SK-MEL-5 (cell line): ENCODE results near the gene PDLIM4. TPM values are rescaled to one million over a fixed set of nuclear protein-coding genes. Genes with fewer than 3 reads are reported as not detected.

ENCODE experiments used
- DNase-seq: peaks from one replicate; pipeline ENCODE4 v3.0.0-alpha.2; 2016; ENCODE audit warnings: low read depth, low spot score
- in situ Hi-C: cut with HindIII; loops from 2 replicates; pipeline ENCODE4 v1.10.0; 2016; ENCODE audit warnings: low sequenced_read_pairs, high pct_unique_total_duplicates, low pct_unique_long_range_greater_than_20kb
- total RNA-seq: library from RNA; depleted of rRNA; stranded (reverse); fragments of >200 nt; shearing (Covaris generic); gene quantifications from 2 replicates; pipeline ENCODE4 v1.2.3, GENCODE V29; 2014

Gene PDLIM4
- total RNA-seq, 1 experiment from 2014 or later, result 1.8 TPM

- in situ Hi-C loops, result no loop called here
- DNase-seq, result no peak
These were observed 18.5 kb upstream of the PDLIM4 start for GRCh38 chr5:132238901-132239500.

- in situ Hi-C loops, result no loop called here
- no peak for DNase-seq
These were observed 17.7 kb upstream of the PDLIM4 start for GRCh38 chr5:132239776-132240175.

DNA sequence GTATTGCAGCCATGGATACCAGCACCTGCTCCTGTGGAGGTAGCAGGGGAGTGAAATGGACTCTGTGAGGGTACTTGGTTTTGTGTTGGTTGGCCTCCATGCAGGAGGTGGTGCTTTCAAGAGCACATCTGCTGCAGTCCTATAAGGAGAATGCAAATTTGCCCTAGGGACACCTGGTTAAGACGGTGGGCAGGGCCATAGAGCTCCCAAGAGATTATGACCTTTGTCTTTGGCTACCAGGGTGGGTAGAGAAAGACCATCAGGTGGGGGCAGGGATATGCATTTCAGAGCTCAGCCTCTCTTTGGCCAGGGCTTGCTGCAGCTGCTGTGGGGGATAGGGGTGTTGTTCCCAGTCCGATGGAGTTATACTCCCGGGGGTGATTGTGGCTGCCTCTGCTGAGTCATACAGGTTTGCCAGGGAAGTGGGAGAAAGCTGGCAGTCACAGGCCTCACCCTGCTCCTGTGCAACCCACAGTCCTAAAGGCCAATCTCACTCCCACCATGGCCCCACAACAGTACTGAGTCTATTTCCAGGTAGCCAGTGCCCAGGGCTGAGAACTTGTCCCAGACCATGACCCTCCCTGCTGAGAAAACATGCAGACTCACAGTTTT lies 14.0 kb upstream of the PDLIM4 start:
- no peak for DNase-seq
- in situ Hi-C loops, result no loop called here

- in situ Hi-C loops, result no loop called here
These were observed 11.9 kb upstream of the PDLIM4 start for GRCh38 chr5:132245593-132245992.

GRCh38 chr5:132246806-132247205 lies 10.7 kb upstream of the PDLIM4 start:
- in situ Hi-C loops, result no loop called here
- no peak for DNase-seq

More at GRCh38 chr5:132245593-132245992, 11.9 kb upstream of the PDLIM4 start:
- DNase-seq, result no peak

DNA sequence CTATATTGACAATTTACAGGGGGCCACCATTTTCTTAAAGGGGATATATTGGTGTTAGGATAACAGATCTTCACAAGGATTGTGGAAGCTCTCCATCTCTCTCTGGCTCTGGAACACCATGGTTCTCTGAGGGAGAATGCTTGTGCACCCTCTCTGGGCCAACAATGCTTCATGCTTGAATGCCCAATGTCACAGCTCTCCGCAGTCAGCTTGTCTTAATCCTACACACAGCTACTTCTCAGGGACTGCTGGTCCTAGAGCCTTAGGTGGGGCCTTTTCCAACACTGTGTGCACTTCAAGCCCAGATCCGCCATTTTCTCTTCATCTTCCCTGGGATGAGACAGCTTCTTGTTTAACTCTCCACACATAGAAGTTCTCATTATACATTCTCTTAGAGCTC lies 6.9 kb upstream of the PDLIM4 start:
- in situ Hi-C loops, result no loop called here
- DNase-seq, result no peak

- in situ Hi-C loops, result no loop called here
- no peak for DNase-seq
These were observed 6.2 kb upstream of the PDLIM4 start for GRCh38 chr5:132251220-132251725.

GRCh38 chr5:132253008-132253441 lies 4.5 kb upstream of the PDLIM4 start:
- in situ Hi-C loops, result no loop called here
- DNase-seq, result no peak

DNA sequence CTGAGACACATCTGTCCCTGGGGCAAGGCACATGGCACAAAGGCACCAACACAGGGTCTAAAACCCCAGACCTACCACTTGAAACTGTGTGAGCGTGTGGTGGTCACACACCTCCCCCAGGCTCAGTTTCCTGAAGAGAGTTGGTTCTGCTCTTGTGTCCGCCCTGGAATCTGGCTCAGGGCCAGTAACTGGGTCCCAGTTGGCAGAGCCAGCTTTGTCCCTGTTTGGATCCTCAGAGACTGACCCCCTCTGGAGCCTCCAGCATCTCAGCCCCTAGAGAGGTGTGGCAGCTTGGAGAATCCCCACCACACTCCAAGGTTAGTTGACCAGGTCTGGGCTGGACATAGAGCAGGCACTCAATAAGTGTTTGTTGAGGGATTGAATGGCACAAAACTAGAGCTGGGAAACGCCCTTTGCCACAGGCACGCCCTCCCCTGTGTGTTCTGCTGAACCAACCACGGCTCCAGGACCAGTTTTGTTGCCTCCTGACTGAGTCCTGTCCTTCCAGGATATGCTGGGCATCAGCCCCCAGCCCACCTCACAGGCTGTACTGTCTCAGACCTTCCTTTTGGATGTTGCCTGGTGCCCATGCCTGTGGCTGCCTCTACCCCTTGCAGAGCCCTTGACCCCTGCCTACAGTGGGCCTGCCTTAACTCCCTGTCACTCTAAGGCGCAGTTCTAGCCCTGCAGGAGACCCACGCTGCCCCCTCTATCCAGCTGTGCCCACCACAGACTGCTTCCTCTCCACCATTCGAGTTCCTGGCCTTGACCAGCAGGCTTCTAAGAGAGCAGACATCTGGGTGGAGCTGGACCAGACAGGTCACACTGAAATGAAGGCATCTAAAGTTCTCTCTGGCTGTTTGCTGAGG lies 3.8 kb upstream of the PDLIM4 start:
- in situ Hi-C loops, result no loop called here

GRCh38 chr5:132254321-132254977 lies 3.0 kb upstream of the PDLIM4 start:
- no peak for DNase-seq
- in situ Hi-C loops, result no loop called here

More for the DNA sequence above, 3.8 kb upstream of the PDLIM4 start:
- no peak for DNase-seq

GRCh38 chr5:132256086-132256782 lies 1.3 kb upstream of the PDLIM4 start:
- DNase-seq, result no peak

DNA sequence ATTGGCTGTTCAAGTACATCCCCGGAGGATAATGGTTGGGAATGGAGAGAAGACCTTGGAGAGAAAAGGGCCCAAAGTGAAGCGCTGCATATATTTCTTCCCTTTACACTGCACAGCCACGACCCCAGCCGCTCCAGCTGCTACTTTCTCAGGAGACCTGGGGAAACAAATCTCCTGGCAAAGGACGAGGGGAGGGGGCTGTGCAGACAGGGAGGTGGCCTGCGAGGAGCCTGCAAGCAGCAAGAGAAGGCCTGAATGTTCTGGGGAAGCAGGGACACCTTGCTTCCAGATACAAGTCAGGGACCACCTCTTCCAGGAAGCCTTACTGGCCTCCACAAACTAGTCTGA lies 739 bp upstream of the PDLIM4 start:
- in situ Hi-C loops, result no loop called here
- no peak for DNase-seq

More at GRCh38 chr5:132256086-132256782, 1.3 kb upstream of the PDLIM4 start:
- in situ Hi-C loops, result no loop called here

GRCh38 chr5:132258102-132259068 lies 889 bp downstream of the PDLIM4 start:
- no peak for DNase-seq

DNA sequence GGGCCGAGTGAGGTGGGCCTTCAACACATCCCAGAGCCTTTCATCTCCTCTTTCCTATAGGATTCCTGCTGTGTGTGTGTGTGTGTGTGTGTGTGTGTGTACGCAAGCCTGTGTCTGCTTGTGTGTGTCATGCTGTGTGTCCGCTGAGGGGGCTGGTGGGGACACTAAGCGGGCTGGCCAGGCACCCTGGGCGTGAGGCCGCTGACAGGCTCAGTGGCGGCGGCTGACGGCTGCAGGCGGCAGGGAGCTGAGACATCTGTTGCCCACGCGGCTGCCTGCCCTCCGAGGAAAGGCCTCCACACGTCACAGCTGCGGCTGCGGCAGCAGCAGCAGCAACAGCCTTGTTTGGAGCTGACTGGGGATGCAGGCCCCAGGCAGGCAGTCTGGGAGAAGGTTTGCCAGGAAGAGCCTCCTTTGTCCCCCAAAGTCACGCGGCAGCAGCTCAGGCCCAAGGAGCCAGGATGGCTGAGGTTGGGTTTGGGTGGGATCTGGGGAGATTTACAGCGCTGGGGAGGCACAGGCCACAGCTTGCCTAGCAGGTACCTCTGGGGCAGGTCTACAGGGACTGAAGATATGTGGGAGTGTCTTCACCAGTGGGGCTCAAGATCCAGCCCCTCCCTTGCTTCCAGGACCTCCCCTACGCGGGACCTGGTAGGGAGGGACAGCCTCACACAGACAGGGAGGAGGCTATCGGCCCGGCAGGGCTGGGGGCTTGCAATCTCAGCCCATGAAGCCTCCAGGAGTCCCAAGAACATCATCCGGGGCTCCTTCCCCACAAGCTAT lies 1.8 kb downstream of the PDLIM4 start:
- DNase-seq, result no peak
- in situ Hi-C loops, result no loop called here

More at GRCh38 chr5:132258102-132259068, 889 bp downstream of the PDLIM4 start:
- in situ Hi-C loops, result no loop called here

DNA sequence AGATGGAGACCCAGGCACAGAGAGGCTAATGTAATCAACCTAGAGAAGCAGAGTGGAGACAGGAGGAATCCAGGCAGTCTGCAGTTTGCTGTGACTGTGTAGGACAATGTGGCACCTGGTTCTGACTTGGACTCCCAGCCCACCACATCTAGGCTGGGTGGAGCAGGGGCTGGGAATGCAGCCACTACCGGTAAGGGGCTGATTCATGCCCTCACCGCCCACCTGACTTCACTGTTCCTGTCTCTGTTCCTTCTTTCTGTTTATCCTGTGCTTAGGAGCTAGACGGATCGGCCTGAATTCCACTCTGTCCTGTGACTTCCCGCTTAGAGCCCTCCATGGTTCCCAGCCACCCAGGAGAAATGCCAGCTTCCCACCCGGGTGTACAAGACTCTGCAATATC lies 2.6 kb downstream of the PDLIM4 start:
- in situ Hi-C loops, result no loop called here
- no peak for DNase-seq
